ENCODE data around the gene SCLY. TPM values are rescaled to one million over a fixed set of nuclear protein-coding genes. Genes with fewer than 3 reads are reported as not detected.

SCLY gene
- total and polyA plus RNA-seq, 2 of the 13 experiments (the other 11 are each of a cell fraction or from before 2014, with no cell fraction given) = 27.9 to 38.6 TPM

DNA sequence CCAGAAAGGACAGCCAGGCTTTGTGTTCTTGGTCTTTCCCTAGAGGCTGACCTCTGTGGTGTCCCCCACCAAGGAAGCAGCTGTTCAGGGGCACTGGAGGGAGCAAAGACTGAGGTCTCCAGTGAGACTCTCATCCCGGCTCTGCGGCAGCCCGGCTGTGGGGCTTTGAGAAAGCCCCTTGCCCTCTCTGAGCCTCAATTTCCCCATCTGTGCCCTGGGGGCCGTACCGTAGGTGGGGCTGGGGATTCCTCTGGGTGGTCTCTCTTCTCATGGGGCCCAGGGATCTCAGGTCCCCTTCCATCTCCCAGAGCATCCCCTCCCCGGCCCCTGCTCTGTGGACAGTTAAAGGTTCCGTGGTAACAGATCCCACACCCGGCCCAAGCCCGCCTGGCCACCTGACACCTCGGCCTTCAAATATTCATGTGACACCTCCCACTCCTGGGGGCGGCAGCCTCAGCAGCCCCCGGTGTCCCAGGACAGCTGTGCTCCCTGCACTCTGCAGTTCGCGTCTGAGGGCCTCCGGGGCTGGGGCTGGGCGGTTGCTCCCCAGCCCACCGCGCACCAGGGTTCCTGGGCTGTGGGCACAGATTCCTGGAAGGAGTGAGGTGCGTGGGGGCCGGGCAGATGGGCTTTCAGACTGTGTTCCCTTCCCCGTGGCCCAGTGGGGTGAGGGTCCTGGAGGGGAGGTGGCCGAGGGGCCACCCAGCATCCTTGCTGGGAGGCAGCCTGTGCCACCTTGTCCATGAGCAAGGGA lies 62.6 kb downstream of the SCLY start:
- no peaks in the 10 kb centered on the region for H4K20me1 ChIP-seq (ENCODE audit: insufficient read depth, low read length)
- TF ChIP-seq HNRNPLL (IDR thresholded peaks at IDR 0.05; ENCODE audit: low read depth, low read length, poor library complexity, severe bottlenecking) (peak; percentile 5), ZNF768 (CRISPR knock-in tag; IDR thresholded peaks at IDR 0.05) (peak; percentile 59; the same call in 1 of the 2 replicates)
- TF ChIP-seq, protein P1, sequence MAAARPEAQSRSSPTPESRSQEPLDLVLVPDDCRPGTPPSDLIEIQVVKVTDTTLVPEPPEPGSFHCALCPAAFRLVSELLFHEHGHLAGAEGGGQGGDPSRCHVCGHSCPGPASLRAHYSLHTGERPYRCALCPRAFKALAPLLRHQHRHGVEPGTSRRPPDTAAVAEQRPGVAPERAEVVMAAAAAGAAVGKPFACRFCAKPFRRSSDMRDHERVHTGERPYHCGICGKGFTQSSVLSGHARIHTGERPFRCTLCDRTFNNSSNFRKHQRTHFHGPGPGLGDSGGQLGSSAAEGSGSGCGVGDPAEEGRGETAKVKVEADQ (CRISPR knock-in tag; IDR thresholded peaks at IDR 0.05; ENCODE audit: borderline replicate concordance) = no peak
- H3K79me2 ChIP-seq (ENCODE audit: insufficient read depth, low read length) = no peaks in the 10 kb centered on the region
- H3K4me2 ChIP-seq (ENCODE audit: low read depth, low read length) = no peak overlapping the region
- DNase-seq (ENCODE audit: low spot score) (no peak), ATAC-seq (no peak), FAIRE-seq (no peak)
- peaks cover 20% of the 10 kb centered on the region for H3K4me1 ChIP-seq (ENCODE audit: insufficient read depth, low read length)
- intact Hi-C loops (cut with micrococcal nuclease; ENCODE audit: unreplicated experiment) (no loop called here), in situ Hi-C loops (cut with HindIII; ENCODE audit: extremely low pct_ligation_motif_present, low pct_unique_long_range_greater_than_20kb) (no loop called here)
- H3K27ac ChIP-seq (ENCODE audit: extremely low read length, insufficient read depth, low read length) = no peak overlapping the region
- 32% methylated on average over 21 of the region's 22 CpGs for WGBS (ENCODE audit: low lambda C conversion rate)
- no peaks in the 10 kb centered on the region for H3K9me3 ChIP-seq (ENCODE audit: low read length)
- no peaks in the 10 kb centered on the region for H3K36me3 ChIP-seq (replicated peaks in 1 of 2; ENCODE audit: control insufficient read depth in 1 of 2, insufficient read depth in 2 of 2, low read length in 2 of 2)
- POLR2A ChIA-PET = interaction anchor here (0.6 kb wide), 1 partner anchor 161 kb away, joined by 3 read pairs; no protein-coding TSS in a partner anchor
- peaks cover 3 to 51% of the 10 kb centered on the region in 2 experiments for H3K27me3 ChIP-seq (ENCODE audit: control insufficient read depth in 1 of 2, insufficient read depth in 2 of 2, low read length in 2 of 2)
- no peak overlapping the region for H2AFZ ChIP-seq (ENCODE audit: low read length)
- CTCF ChIA-PET (ENCODE audit: low intra/inter-chr PET ratio, low total read pairs) = no interaction called here
- H3K4me3 ChIP-seq (replicated peaks in 1 of 3; ENCODE audit: insufficient read depth in 1 of 3, low read depth in 2 of 3, low read length in 3 of 3) = no peak overlapping the region
- no TSS peak for BruUV-seq (replicated peaks)
- no peak overlapping the region for H3K9ac ChIP-seq (ENCODE audit: insufficient read depth, low read depth, low read length)

DNA sequence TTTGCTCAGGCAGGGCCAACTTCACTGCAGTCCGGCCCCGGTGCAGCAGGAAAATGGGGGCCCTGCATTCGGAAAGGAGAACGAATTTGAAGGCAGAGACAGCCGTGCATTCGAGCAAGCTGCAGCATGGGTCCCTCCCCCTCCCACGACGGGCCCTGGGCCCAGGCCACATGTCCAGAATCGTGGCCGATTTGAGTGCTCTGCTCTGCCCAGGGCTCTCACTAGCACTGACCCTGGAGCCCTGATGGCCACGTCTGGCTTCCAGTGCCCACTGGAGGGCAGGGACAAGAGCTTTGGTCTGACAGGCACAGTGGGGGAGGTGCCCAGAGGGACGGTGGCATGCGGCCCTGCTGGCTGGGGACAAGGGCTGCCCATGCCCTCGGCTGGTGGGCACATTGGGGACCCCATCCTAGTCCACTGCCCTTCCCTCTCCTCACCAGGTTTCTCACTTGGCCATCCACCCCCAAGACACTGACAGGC lies 63.2 kb downstream of the SCLY start:
- DNase-seq (ENCODE audit: low spot score) = no peak
- WGBS (ENCODE audit: low lambda C conversion rate) = 21% methylated on average over 5 of the region's 14 CpGs
- H3K27ac ChIP-seq (ENCODE audit: extremely low read length, insufficient read depth, low read length) = no peak overlapping the region
- no TSS peak for BruUV-seq (replicated peaks)
- no peak overlapping the region for H3K4me2 ChIP-seq (ENCODE audit: low read depth, low read length)
- H3K4me3 ChIP-seq (replicated peaks in 1 of 3; ENCODE audit: insufficient read depth in 1 of 3, low read depth in 2 of 3, low read length in 3 of 3) = no peak overlapping the region
- no peaks in the 10 kb centered on the region for H3K79me2 ChIP-seq (ENCODE audit: insufficient read depth, low read length)
- peaks cover 3 to 51% of the 10 kb centered on the region in 2 experiments for H3K27me3 ChIP-seq (ENCODE audit: control insufficient read depth in 1 of 2, insufficient read depth in 2 of 2, low read length in 2 of 2)
- H3K9me3 ChIP-seq (ENCODE audit: low read length) = no peaks in the 10 kb centered on the region
- H4K20me1 ChIP-seq (ENCODE audit: insufficient read depth, low read length) = no peaks in the 10 kb centered on the region
- FAIRE-seq = no peak
- 0 out of 2 replicates have a peak, but pooled peaks have one; percentile 58 for TF ChIP-seq HNRNPL (IDR thresholded peaks at IDR 0.05; ENCODE audit: low read depth, low read length)
- TF ChIP-seq, protein P2, sequence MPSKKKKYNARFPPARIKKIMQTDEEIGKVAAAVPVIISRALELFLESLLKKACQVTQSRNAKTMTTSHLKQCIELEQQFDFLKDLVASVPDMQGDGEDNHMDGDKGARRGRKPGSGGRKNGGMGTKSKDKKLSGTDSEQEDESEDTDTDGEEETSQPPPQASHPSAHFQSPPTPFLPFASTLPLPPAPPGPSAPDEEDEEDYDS (CRISPR knock-in tag; IDR thresholded peaks at IDR 0.05) = no peak
- ChIA-PET CTCF (ENCODE audit: low intra/inter-chr PET ratio, low total read pairs) (no interaction called here), POLR2A (interaction anchor here (0.6 kb wide), 1 partner anchor 161 kb away, joined by 3 read pairs; no protein-coding TSS in a partner anchor)
- intact Hi-C loops (cut with micrococcal nuclease; ENCODE audit: unreplicated experiment) (no loop called here), in situ Hi-C loops (cut with HindIII; ENCODE audit: extremely low pct_ligation_motif_present, low pct_unique_long_range_greater_than_20kb) (no loop called here)
- H3K36me3 ChIP-seq (replicated peaks in 1 of 2; ENCODE audit: control insufficient read depth in 1 of 2, insufficient read depth in 2 of 2, low read length in 2 of 2) = no peaks in the 10 kb centered on the region
- H3K4me1 ChIP-seq (ENCODE audit: insufficient read depth, low read length) = peaks cover 20% of the 10 kb centered on the region
- no peak overlapping the region for H3K9ac ChIP-seq (ENCODE audit: insufficient read depth, low read depth, low read length)
- ATAC-seq = no peak
- H2AFZ ChIP-seq (ENCODE audit: low read length) = no peak overlapping the region
